NCI-H446 (cell line): Measurements from ENCODE around the gene LAD1.
A peak's percentile ranks its signal among the peaks of the same experiment; 100 is the strongest.

ENCODE experiments used
- DNase-seq, 2 experiments: peaks; one replicate each; lab custom pipeline; 2025; lab: John Stamatoyannopoulos, UW

The LAD1 gene

GRCh38 chr1:201391651-201392511 is 7.2 kb downstream of the LAD1 start:
- no peak for DNase-seq

- DNase-seq: no peak
Observed at GRCh38 chr1:201391225-201391624, 7.9 kb downstream of the LAD1 start.

- no peak for DNase-seq
Observed at GRCh38 chr1:201389051-201389450, 10.1 kb downstream of the LAD1 start.

GRCh38 chr1:201386208-201386607 is 12.9 kb downstream of the LAD1 start:
- no peak for DNase-seq

GRCh38 chr1:201385299-201385891 is 13.7 kb downstream of the LAD1 start:
- peak in 1 of 2 experiments; percentile 49 for DNase-seq

GRCh38 chr1:201384406-201384782 is 14.7 kb downstream of the LAD1 start:
- no peak for DNase-seq

- DNase-seq: peak in 1 of 2 experiments; percentile 30
Observed at GRCh38 chr1:201383647-201384405, 15.3 kb downstream of the LAD1 start.

- DNase-seq: no peak
Observed at GRCh38 chr1:201381130-201381529, 18.0 kb downstream of the LAD1 start.

GRCh38 chr1:201379733-201380242 is 19.3 kb downstream of the LAD1 start:
- DNase-seq: no peak

- no peak for DNase-seq
Observed at GRCh38 chr1:201378804-201379203, 20.3 kb downstream of the LAD1 start.

- DNase-seq: no peak
Observed at GRCh38 chr1:201377611-201378092, 21.5 kb downstream of the LAD1 start, which contains the start of gene TNNT2. Gene TNNT2 (minus strand): TSS chr1:201377680. CDS start chr1:201373254, 4,426 bp downstream.

GRCh38 chr1:201376464-201377374 is 22.4 kb downstream of the LAD1 start:
- no peak for DNase-seq

- no peak for DNase-seq
Observed at GRCh38 chr1:201376107-201376463, 23.0 kb downstream of the LAD1 start.

GRCh38 chr1:201375169-201375568 is 24.0 kb downstream of the LAD1 start:
- DNase-seq: no peak

- no peak for DNase-seq
Observed at GRCh38 chr1:201374364-201374763, 24.8 kb downstream of the LAD1 start.

GRCh38 chr1:201371792-201372191 is 27.3 kb downstream of the LAD1 start:
- no peak for DNase-seq

GRCh38 chr1:201371276-201371675 is 27.8 kb downstream of the LAD1 start:
- DNase-seq: no peak

- DNase-seq: no peak
Observed at GRCh38 chr1:201370500-201370899, 28.6 kb downstream of the LAD1 start.

GRCh38 chr1:201369209-201369608 is 29.9 kb downstream of the LAD1 start:
- no peak for DNase-seq

- no peak for DNase-seq
Observed at GRCh38 chr1:201366696-201367095, 32.4 kb downstream of the LAD1 start.

GRCh38 chr1:201365251-201365650 is 33.9 kb downstream of the LAD1 start:
- DNase-seq: no peak

- DNase-seq: no peak
Observed at GRCh38 chr1:201364808-201365105, 34.4 kb downstream of the LAD1 start.
